ENCODE data around the gene CCDC194.

Gene CCDC194

GRCh38 chr19:17394891-17395415 lies 957 bp upstream of the CCDC194 start:
- H3K4me3 ChIP-seq (ENCODE audit: low read length) = no peak overlapping the region
- no peak for TF ChIP-seq ZNF274 (IDR thresholded peaks at IDR 0.05; ENCODE audit: low read depth, low read length)

GRCh38 chr19:17393002-17393401 lies 994 bp downstream of the CCDC194 start:
- H3K4me3 ChIP-seq (ENCODE audit: low read length) = no peak overlapping the region
- no peak for TF ChIP-seq ZNF274 (IDR thresholded peaks at IDR 0.05; ENCODE audit: low read depth, low read length)

GRCh38 chr19:17391371-17392151 lies 2.4 kb downstream of the CCDC194 start:
- TF ChIP-seq ZNF274 (IDR thresholded peaks at IDR 0.05; ENCODE audit: low read depth, low read length) = no peak
- H3K4me3 ChIP-seq (ENCODE audit: low read length) = no peak overlapping the region; the same call in 1 of the 2 replicates

GRCh38 chr19:17390665-17391370 lies 3.2 kb downstream of the CCDC194 start:
- no peak for TF ChIP-seq ZNF274 (IDR thresholded peaks at IDR 0.05; ENCODE audit: low read depth, low read length)
- H3K4me3 ChIP-seq (ENCODE audit: low read length) = peak overlapping the region; percentile 46; the same call in 1 of the 2 replicates

GRCh38 chr19:17389957-17390664 lies 3.9 kb downstream of the CCDC194 start:
- TF ChIP-seq ZNF274 (IDR thresholded peaks at IDR 0.05; ENCODE audit: low read depth, low read length) = no peak
- peak overlapping the region; percentile 46; the same call in 1 of the 2 replicates for H3K4me3 ChIP-seq (ENCODE audit: low read length)

- H3K4me3 ChIP-seq (ENCODE audit: low read length) = no peak overlapping the region
- no peak for TF ChIP-seq ZNF274 (IDR thresholded peaks at IDR 0.05; ENCODE audit: low read depth, low read length)
Observed at GRCh38 chr19:17389288-17389687, 4.7 kb downstream of the CCDC194 start.

- TF ChIP-seq ZNF274 (IDR thresholded peaks at IDR 0.05; ENCODE audit: low read depth, low read length) = no peak
- no peak overlapping the region for H3K4me3 ChIP-seq (ENCODE audit: low read length)
Observed at GRCh38 chr19:17385878-17386611, 8.0 kb downstream of the CCDC194 start.

- no peak for TF ChIP-seq ZNF274 (IDR thresholded peaks at IDR 0.05; ENCODE audit: low read depth, low read length)
- no peak overlapping the region for H3K4me3 ChIP-seq (ENCODE audit: low read length)
Observed at GRCh38 chr19:17380426-17381138, 13.4 kb downstream of the CCDC194 start.

- no peak overlapping the region for H3K4me3 ChIP-seq (ENCODE audit: low read length)
- no peak for TF ChIP-seq ZNF274 (IDR thresholded peaks at IDR 0.05; ENCODE audit: low read depth, low read length)
Observed at GRCh38 chr19:17379221-17379631, 14.8 kb downstream of the CCDC194 start.

- no peak for TF ChIP-seq ZNF274 (IDR thresholded peaks at IDR 0.05; ENCODE audit: low read depth, low read length)
Observed at GRCh38 chr19:17378271-17378670, 15.7 kb downstream of the CCDC194 start.

GRCh38 chr19:17376935-17377600 lies 16.9 kb downstream of the CCDC194 start, which contains the start of gene PLVAP:
Gene PLVAP (minus strand): TSS chr19:17377342. CDS start chr19:17377288, 54 bp downstream.
- H3K4me3 ChIP-seq (ENCODE audit: low read length) = no peak within 1 kb of the TSS
- TF ChIP-seq ZNF274 (IDR thresholded peaks at IDR 0.05; ENCODE audit: low read depth, low read length) = no peak

More at GRCh38 chr19:17378271-17378670, 15.7 kb downstream of the CCDC194 start:
- H3K4me3 ChIP-seq (ENCODE audit: low read length) = no peak overlapping the region

GRCh38 chr19:17370026-17370587 lies 23.9 kb downstream of the CCDC194 start:
- peak overlapping the region; percentile 35; the same call in 1 of the 2 replicates for H3K4me3 ChIP-seq (ENCODE audit: low read length)
- no peak for TF ChIP-seq ZNF274 (IDR thresholded peaks at IDR 0.05; ENCODE audit: low read depth, low read length)

Data from GM08714 (cell line).